Activated CD8-positive, alpha-beta T cell treated with anti-CD3 and anti-CD28 coated beads, Interleukin-2, amount 10 ng/mL, durations not matched to agents 7 days and 5 days (primary cell): ENCODE results near the gene CXXC5. TPM values are rescaled to one million over a fixed set of nuclear protein-coding genes. Genes with fewer than 3 reads are reported as not detected.

Experiments
- ATAC-seq: fragments of 150-1000 bp; cut with Tn5 transposase; one replicate; pipeline ENCODE4 v1.10.0; 2021; ENCODE audit warnings: moderate library complexity
- CTCF ChIA-PET: fragments of 350-600 bp; sonication (Branson Sonifier 250); formaldehyde crosslinking; loops from one replicate; lab custom pipeline; 2021; ENCODE audit warnings: antibody characterized with exemption; lab: Charles Lee
- POLR2A ChIA-PET: fragments of 350-600 bp; sonication (Branson Sonifier 250); formaldehyde crosslinking; loops from one replicate; lab custom pipeline; 2021; ENCODE audit warnings: antibody characterized with exemption; lab: Charles Lee
- DNase-seq: peaks from one replicate; pipeline ENCODE4 v3.0.0-alpha.2; 2020
- H3K27ac Mint-ChIP-seq: one replicate; pipeline ENCODE4 v1.8.0; 2021; ENCODE audit warnings: mild to moderate bottlenecking, mixed read lengths
- H3K27me3 Mint-ChIP-seq: one replicate; pipeline ENCODE4 v1.8.0; 2021; ENCODE audit warnings: low read depth, mixed read lengths
- H3K36me3 Mint-ChIP-seq: one replicate; pipeline ENCODE4 v1.8.0; 2021; ENCODE audit warnings: low read depth, mixed read lengths
- H3K4me1 Mint-ChIP-seq: one replicate; pipeline ENCODE4 v1.8.0; 2021; ENCODE audit warnings: low read depth, mixed read lengths
- H3K4me3 Mint-ChIP-seq: one replicate; pipeline ENCODE4 v1.8.0; 2021; ENCODE audit warnings: mild to moderate bottlenecking, mixed read lengths
- H3K9me3 Mint-ChIP-seq: one replicate; pipeline ENCODE4 v1.8.0; 2022; ENCODE audit warnings: mixed read lengths; ENCODE audit not compliant: insufficient read depth
- total RNA-seq, 2 experiments: library from RNA; stranded (reverse); gene quantifications; one replicate each; pipeline ENCODE4 v1.2.3, GENCODE V29; 2021

Gene CXXC5
- total RNA-seq, 2 experiments from 2014 or later, result 1.2 to 2.0 TPM

- Mint-ChIP-seq H3K9me3 (no peaks in the 10 kb centered on the region), H3K4me1 (peaks cover 19% of the 10 kb centered on the region), H3K4me3 (no peak overlapping the region), H3K27ac (no peak overlapping the region), H3K36me3 (no peaks in the 10 kb centered on the region), H3K27me3 (peaks cover 3% of the 10 kb centered on the region)
- ATAC-seq, result no peak
- no peak for DNase-seq
- ChIA-PET POLR2A (interaction anchor here (1.3 kb wide), 1 partner anchor 10 kb away, joined by 5 read pairs; no protein-coding TSS in a partner anchor), CTCF (interaction anchor here (1.1 to 1.9 kb wide), 3 partner anchors 10 to 25 kb away, joined by 3 to 5 read pairs (median 5); no protein-coding TSS in a partner anchor)
These were observed 12.2 kb downstream of the CXXC5 start for GRCh38 chr5:139660105-139660922.

DNA sequence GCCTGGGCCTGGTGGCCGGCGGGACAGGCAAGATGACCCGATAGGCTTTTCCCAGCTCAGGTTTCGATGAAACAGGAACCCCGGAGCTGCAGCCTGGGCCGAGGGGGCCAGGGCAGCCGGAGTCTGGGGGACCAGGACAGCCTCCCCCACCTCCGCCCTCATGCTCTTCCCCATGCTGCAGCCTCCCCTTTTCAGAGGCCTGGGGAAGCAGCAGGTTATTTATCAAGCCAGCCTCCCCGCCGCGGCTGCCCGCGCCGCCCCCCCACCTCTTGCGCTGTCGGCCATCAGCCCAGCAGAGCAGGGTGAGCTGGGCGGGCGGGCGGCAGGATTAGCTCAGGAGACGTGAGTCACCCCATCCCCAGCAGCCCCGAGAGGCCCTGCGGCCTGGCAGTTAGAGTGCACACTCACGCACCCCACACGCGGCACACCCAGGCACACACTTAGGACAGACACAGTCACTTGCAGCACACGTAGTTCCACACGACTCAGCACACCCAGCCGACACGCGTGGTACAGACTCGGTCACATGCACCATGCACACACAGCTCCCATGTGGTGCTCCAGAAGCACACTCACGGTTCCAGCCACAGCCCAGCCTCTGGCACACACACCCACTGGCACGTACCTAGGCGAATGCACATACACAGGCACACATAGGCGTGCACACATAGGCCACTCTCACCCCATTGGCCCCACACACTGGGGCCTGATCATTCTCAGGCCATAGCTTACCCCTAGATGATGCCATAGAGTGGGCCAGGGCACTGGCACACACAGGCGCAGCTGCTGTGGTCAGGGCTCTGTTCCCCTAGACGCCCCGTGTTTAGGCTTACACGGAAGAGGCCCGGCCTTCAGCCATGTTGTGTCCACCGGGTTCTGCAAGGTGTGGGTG is 13.0 kb downstream of the CXXC5 start:
- ATAC-seq (no peak), DNase-seq (no peak)
- CTCF ChIA-PET, result interaction anchor here (1.1 to 1.9 kb wide), 2 partner anchors 9 to 10 kb away, joined by 3 to 5 read pairs; no protein-coding TSS in a partner anchor
- Mint-ChIP-seq H3K27ac (no peak overlapping the region), H3K9me3 (no peaks in the 10 kb centered on the region), H3K4me1 (peaks cover 20% of the 10 kb centered on the region), H3K4me3 (no peak overlapping the region), H3K36me3 (no peaks in the 10 kb centered on the region), H3K27me3 (peaks cover 3% of the 10 kb centered on the region)
- POLR2A ChIA-PET, result no interaction called here

- ATAC-seq (no peak), DNase-seq (no peak)
- Mint-ChIP-seq H3K27ac (peak overlapping the region; percentile 12), H3K27me3 (peaks cover 3% of the 10 kb centered on the region), H3K36me3 (no peaks in the 10 kb centered on the region), H3K4me1 (peaks cover 28% of the 10 kb centered on the region), H3K9me3 (no peaks in the 10 kb centered on the region), H3K4me3 (no peak overlapping the region)
- CTCF ChIA-PET, result no interaction called here
- POLR2A ChIA-PET, result interaction anchor here (0.6 to 1.5 kb wide), 2 partner anchors 12 to 509 kb away, joined by 3 read pairs; no protein-coding TSS in a partner anchor
These were observed 14.5 kb downstream of the CXXC5 start for GRCh38 chr5:139662617-139663016.

DNA sequence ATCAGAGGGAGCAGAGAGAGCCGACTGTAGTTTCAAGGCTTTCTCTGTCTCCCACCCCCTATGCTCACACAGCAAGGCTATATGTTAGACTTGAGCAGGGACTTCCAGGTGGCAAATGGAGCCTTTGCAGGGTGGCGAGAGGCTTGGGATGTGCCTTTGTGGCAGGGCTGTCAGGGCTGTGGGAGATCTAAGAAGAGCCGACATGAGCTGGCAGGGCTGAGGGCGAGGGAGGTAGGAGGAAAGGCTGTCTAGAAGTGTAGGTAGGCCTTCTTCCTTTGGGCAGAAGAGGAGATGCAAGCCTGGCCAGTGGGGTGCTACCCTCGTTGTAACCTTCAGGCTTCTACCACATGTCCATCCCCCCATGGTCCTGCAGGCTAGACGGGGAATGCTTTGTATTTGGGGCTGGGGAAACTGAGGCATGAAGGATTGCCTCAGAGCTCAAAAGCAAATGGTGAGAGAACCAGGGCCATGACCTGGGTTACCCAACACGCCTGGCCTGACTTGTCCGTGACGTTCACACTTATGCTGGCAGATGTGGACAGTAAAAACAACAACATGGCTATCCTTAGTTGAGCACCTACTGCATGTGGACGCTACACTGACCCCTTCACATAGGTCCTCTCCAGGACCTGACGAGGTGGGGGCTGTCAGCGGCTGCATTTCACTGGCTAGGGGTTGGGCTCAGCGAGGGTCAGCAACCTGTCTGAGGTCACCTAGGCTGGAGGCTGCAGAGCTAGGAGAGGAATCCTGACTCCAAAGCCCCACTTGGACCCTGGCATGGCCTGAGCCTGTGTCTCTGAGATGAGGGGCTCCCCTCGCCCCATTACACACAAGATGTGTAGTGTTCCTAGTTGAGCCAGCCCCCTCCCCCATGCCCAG is 15.3 kb downstream of the CXXC5 start:
- ChIA-PET CTCF (no interaction called here), POLR2A (interaction anchor here (1.5 kb wide), 1 partner anchor 12 kb away, joined by 3 read pairs; no protein-coding TSS in a partner anchor)
- Mint-ChIP-seq H3K36me3 (no peaks in the 10 kb centered on the region), H3K9me3 (no peaks in the 10 kb centered on the region), H3K4me3 (no peak overlapping the region), H3K27me3 (peaks cover 3% of the 10 kb centered on the region), H3K27ac (no peak overlapping the region), H3K4me1 (peaks cover 28% of the 10 kb centered on the region)
- no peak for ATAC-seq
- DNase-seq, result no peak

GRCh38 chr5:139664086-139664693 is 16.0 kb downstream of the CXXC5 start:
- Mint-ChIP-seq H3K4me1 (peaks cover 29% of the 10 kb centered on the region), H3K27ac (no peak overlapping the region), H3K27me3 (no peaks in the 10 kb centered on the region), H3K36me3 (no peaks in the 10 kb centered on the region), H3K9me3 (no peaks in the 10 kb centered on the region), H3K4me3 (no peak overlapping the region)
- ChIA-PET CTCF (interaction anchor here (1.1 kb wide), 1 partner anchor 30 kb away, joined by 3 read pairs; no protein-coding TSS in a partner anchor), POLR2A (interaction anchor here (1.5 kb wide), 1 partner anchor 11 kb away, joined by 3 read pairs; no protein-coding TSS in a partner anchor)
- ATAC-seq, result no peak
- DNase-seq, result no peak

GRCh38 chr5:139664727-139665351 is 16.7 kb downstream of the CXXC5 start:
- ChIA-PET CTCF (interaction anchor here (1.1 kb wide), 1 partner anchor 31 kb away, joined by 3 read pairs; no protein-coding TSS in a partner anchor), POLR2A (no interaction called here)
- ATAC-seq (no peak), DNase-seq (no peak)
- H3K9me3 Mint-ChIP-seq, result no peaks in the 10 kb centered on the region
- no peak overlapping the region for H3K4me3 Mint-ChIP-seq
- no peaks in the 10 kb centered on the region for H3K27me3 Mint-ChIP-seq
- no peak overlapping the region for H3K27ac Mint-ChIP-seq
- H3K4me1 Mint-ChIP-seq, result peaks cover 34% of the 10 kb centered on the region
- H3K36me3 Mint-ChIP-seq, result no peaks in the 10 kb centered on the region

DNA sequence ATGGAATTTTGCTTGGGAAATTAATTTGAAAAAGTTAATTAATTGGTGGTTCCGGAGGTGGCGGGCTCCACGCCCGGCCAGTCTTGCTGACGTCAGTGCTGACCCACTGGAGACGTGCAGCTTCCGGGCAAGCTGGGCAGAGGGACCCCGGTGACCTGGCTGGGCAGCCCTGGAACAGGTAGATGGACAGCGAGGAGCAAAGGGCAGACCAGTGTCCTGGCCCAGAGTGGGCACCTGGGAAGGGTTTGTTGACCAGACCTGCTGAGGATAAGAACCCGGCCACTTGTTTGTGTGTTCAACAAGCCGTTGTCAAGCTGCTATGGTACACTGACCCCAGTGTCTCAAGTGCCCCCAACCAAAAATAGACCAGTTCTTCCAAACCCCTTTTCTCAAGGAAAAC is 17.5 kb downstream of the CXXC5 start:
- H3K9me3 Mint-ChIP-seq, result no peaks in the 10 kb centered on the region
- DNase-seq (no peak), ATAC-seq (no peak)
- H3K4me3 Mint-ChIP-seq, result no peak overlapping the region
- peaks cover 42% of the 10 kb centered on the region for H3K4me1 Mint-ChIP-seq
- H3K36me3 Mint-ChIP-seq, result no peaks in the 10 kb centered on the region
- H3K27ac Mint-ChIP-seq, result no peak overlapping the region
- no peaks in the 10 kb centered on the region for H3K27me3 Mint-ChIP-seq
- CTCF ChIA-PET, result interaction anchor here (8.5 kb wide), 1 partner anchor 32 kb away, joined by 95 read pairs; no protein-coding TSS in a partner anchor
- POLR2A ChIA-PET, result no interaction called here

DNA sequence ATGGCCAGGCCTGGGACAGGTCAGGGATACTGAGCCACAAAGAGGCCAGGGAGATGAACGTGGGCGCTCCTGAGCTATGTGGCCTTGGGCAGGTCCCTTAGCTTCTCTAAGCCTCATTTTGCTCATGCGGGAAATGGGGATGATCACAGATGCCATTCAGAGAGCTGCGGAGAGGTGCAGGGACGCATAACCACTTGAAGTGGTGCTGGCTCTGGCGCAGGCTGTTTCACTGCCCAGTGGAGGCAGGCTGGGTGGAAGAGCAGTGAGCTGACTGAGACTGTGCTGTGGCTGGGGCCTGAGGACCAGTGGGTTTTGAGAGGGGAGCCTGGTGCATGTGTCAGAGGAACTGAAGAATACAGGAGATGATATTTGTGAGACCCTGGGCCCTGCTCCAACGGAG is 18.4 kb downstream of the CXXC5 start:
- Mint-ChIP-seq H3K4me1 (peaks cover 47% of the 10 kb centered on the region), H3K36me3 (no peaks in the 10 kb centered on the region), H3K27me3 (no peaks in the 10 kb centered on the region), H3K4me3 (no peak overlapping the region), H3K27ac (peak overlapping the region; percentile 72), H3K9me3 (no peaks in the 10 kb centered on the region)
- ChIA-PET CTCF (interaction anchor here (0.7 to 8.5 kb wide), 6 partner anchors 13 to 99 kb away, joined by 3 to 95 read pairs (median 6); no protein-coding TSS in a partner anchor), POLR2A (interaction anchor here (0.7 to 1.9 kb wide), 2 partner anchors 16 to 30 kb away, joined by 3 to 6 read pairs; no protein-coding TSS in a partner anchor)
- DNase-seq (no peak), ATAC-seq (no peak)

DNA sequence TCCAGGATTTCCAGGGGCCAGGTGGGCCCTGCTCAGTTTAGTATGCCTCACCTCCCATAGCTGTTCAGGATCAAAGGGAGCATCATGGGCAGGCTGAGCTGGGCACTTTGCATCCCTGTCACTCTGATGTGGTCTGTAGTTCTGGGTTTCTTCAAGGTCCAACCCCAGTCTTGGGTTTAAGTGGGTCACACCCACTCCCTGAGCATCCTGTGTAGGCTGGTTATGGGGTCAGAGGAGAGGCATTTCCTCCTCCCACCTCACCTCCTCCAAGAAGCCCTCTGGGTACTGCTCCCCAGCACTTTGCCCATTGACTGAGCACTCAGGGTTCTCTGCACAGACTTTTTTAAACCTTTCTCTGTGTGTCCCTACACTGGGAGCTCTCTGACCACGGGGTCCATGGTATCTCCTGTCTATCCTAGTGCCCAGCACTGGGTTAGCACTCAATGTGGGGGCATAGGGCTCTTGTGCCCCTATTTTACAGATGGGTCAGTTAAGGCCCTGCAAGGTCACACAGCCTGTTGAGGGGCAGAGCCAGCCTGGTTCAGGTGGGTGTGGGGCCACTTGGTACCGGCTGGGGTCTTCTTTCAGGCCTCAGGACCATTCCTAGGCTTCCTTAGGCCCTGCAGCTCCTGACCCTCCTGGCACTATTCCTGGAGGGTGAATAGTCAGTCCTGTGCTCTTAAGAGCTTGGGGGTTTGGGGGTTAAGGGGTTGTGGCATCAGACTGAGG is 19.0 kb downstream of the CXXC5 start:
- H3K4me3 Mint-ChIP-seq, result peak overlapping the region; percentile 25
- H3K9me3 Mint-ChIP-seq, result no peaks in the 10 kb centered on the region
- H3K36me3 Mint-ChIP-seq, result no peaks in the 10 kb centered on the region
- peak; percentile 32 for ATAC-seq
- DNase-seq, result peak; percentile 64
- no peaks in the 10 kb centered on the region for H3K27me3 Mint-ChIP-seq
- H3K27ac Mint-ChIP-seq, result peak overlapping the region; percentile 72
- ChIA-PET CTCF (interaction anchor here (0.7 to 8.5 kb wide), 7 partner anchors 13 to 99 kb away, joined by 3 to 95 read pairs (median 5); no protein-coding TSS in a partner anchor), POLR2A (interaction anchor here (0.6 to 1.9 kb wide), 3 partner anchors 15 to 89 kb away, joined by 3 to 6 read pairs (median 3); no protein-coding TSS in a partner anchor)
- peaks cover 50% of the 10 kb centered on the region for H3K4me1 Mint-ChIP-seq
